Peyer's patch (tissue), 4 donors: ENCODE data around the gene CAV1. TPM values are rescaled to one million over a fixed set of nuclear protein-coding genes. Genes with fewer than 3 reads are reported as not detected.
A peak's percentile ranks its signal among the peaks of the same experiment; 100 is the strongest.

Experiments used
- DNase-seq, 3 donors: peaks; one replicate each; pipeline ENCODE4 v3.0.0-alpha.2; 2017 to 2019
- H3K27ac ChIP-seq, 4 donors: fragments of 200-600 bp; sonication (generic); one replicate each; pipeline ENCODE4 v1.5.1; 2016 to 2019
- H3K27me3 ChIP-seq, 2 donors: fragments of 200-600 bp; sonication (generic); one replicate each; pipeline ENCODE4 v1.5.1; 2019
- H3K36me3 ChIP-seq, 3 donors: fragments of 200-600 bp; sonication (generic); one replicate each; pipeline ENCODE4 v1.5.1; 2016 to 2019
- H3K4me1 ChIP-seq, 4 donors: fragments of 200-600 bp; sonication (generic); one replicate each; pipeline ENCODE4 v1.5.1; 2016 to 2019
- H3K4me3 ChIP-seq, 4 donors: fragments of 200-600 bp; sonication (generic); 1 replicate in 3 of 4; 2 replicates in 1 of 4; pipeline ENCODE4 v1.5.1; 2016 to 2019; ENCODE audit warnings: mild to moderate bottlenecking in 1 of 4
- H3K9me3 ChIP-seq, 4 donors: fragments of 200-600 bp; sonication (generic); one replicate each; pipeline ENCODE4 v1.5.1; 2016 to 2019; ENCODE audit warnings: mild to moderate bottlenecking in 1 of 4
- POLR2A ChIP-seq, 2 donors: fragments of 450-650 bp; IDR thresholded peaks; one replicate each; pipeline ENCODE4 v1.5.1; 2017; ENCODE audit warnings: antibody characterized with exemption in 2 of 2, mild to moderate bottlenecking in 2 of 2, moderate library complexity in 2 of 2
- total RNA-seq, 4 donors: library from RNA; depleted of rRNA; stranded (reverse); fragments of >200 nt; gene quantifications; one replicate each; pipeline ENCODE4 v1.1.0, GENCODE V29; 2016
- TF ChIP-seq, protein P1 (sequence below), 6 experiments: fragments of 450-650 bp in 4 of 6; fragments of 200-600 bp in 2 of 6; sonication (generic) in 1 of 6; IDR thresholded peaks; one replicate each; pipeline ENCODE4 v1.5.1; 2017 to 2019; ENCODE audit warnings: antibody characterized with exemption in 6 of 6, mild to moderate bottlenecking in 3 of 6, moderate library complexity in 1 of 6

The CAV1 gene
- total RNA-seq, 4 donors from 2014 or later, result 17.7 to 42.6 (median 27.6) TPM

DNA sequence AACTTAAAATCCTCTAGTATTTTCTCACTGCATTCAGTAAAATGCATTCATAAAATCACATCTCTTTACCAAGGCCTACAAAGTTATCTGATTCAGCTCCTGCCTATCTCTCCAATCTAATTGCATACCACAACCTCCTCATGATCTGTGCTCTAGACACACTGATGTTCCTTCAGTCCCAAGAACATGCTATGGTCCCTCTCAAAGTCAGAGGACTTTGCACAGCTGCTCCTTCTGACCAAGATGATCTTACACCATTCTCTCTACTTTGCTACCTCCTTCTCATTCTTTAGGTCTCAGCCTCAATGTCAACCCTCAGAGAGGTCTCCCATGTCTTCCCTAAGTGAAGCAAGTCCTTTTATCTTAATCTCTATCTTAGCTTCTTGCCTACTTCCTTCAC is 45.5 kb downstream of the CAV1 start:
- Histone ChIP-seq H3K9me3 (no peaks in the 10 kb centered on the region), H3K4me3 (no peak overlapping the region), H3K27ac (no peak overlapping the region), H3K27me3 (no peaks in the 10 kb centered on the region), H3K4me1 (peaks cover 0 to 15% (median 5%) of the 10 kb centered on the region in 4 donors), H3K36me3 (no peaks in the 10 kb centered on the region)
- TF ChIP-seq, protein P1, sequence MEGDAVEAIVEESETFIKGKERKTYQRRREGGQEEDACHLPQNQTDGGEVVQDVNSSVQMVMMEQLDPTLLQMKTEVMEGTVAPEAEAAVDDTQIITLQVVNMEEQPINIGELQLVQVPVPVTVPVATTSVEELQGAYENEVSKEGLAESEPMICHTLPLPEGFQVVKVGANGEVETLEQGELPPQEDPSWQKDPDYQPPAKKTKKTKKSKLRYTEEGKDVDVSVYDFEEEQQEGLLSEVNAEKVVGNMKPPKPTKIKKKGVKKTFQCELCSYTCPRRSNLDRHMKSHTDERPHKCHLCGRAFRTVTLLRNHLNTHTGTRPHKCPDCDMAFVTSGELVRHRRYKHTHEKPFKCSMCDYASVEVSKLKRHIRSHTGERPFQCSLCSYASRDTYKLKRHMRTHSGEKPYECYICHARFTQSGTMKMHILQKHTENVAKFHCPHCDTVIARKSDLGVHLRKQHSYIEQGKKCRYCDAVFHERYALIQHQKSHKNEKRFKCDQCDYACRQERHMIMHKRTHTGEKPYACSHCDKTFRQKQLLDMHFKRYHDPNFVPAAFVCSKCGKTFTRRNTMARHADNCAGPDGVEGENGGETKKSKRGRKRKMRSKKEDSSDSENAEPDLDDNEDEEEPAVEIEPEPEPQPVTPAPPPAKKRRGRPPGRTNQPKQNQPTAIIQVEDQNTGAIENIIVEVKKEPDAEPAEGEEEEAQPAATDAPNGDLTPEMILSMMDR (IDR thresholded peaks at IDR 0.05), result no peak
- no peak for TF ChIP-seq POLR2A (IDR thresholded peaks at IDR 0.05)
- DNase-seq, result no peak

DNA sequence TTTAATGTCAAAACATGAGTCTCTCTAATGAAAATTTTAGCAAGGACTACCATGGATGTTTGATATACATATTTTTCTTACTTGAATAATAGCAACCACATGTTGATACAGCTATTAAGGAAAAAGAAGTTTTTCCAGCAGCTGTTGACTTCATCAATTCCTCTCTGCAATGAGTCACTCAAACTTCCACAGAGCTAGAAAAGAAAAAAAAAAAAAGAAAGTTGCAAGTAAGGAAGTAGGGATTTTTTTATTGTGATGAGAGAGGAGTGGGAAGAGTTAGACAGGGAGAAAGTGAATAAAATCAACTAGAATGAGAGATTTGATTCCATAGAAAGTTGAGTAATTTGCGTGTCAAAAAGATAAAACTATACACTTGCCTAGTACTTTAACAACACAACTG is 46.2 kb downstream of the CAV1 start:
- TF ChIP-seq, protein P1 (IDR thresholded peaks at IDR 0.05), result no peak
- TF ChIP-seq POLR2A (IDR thresholded peaks at IDR 0.05), result no peak
- no peaks in the 10 kb centered on the region for H3K27me3 ChIP-seq

DNA sequence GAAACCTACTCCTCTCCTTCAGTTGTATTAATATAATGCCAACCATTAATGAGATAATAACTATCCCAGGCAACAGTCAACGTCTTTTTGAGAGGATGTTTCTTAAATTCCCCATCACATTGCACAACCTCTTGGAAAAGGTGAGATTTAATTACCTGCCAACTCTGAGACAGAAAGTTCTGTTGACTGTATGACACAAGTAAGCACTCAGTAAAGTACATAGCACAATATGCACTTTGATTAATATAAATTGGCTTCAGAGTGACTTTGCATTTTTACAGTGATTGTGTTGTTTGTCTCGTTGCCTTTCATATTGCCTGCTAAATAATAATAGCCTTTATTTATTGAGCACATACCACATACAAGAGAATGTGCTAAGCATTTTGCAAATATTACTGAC is 46.7 kb downstream of the CAV1 start:
- H3K4me1 ChIP-seq, result peaks cover 0 to 15% (median 5%) of the 10 kb centered on the region in 4 donors
- TF ChIP-seq POLR2A (IDR thresholded peaks at IDR 0.05), result no peak
- TF ChIP-seq, protein P1 (IDR thresholded peaks at IDR 0.05), result no peak

More for the DNA sequence above, 46.2 kb downstream of the CAV1 start:
- Histone ChIP-seq H3K4me3 (no peak overlapping the region), H3K27ac (no peak overlapping the region), H3K36me3 (no peaks in the 10 kb centered on the region), H3K9me3 (no peaks in the 10 kb centered on the region), H3K4me1 (peaks cover 0 to 15% (median 5%) of the 10 kb centered on the region in 4 donors)
- no peak for DNase-seq

DNA sequence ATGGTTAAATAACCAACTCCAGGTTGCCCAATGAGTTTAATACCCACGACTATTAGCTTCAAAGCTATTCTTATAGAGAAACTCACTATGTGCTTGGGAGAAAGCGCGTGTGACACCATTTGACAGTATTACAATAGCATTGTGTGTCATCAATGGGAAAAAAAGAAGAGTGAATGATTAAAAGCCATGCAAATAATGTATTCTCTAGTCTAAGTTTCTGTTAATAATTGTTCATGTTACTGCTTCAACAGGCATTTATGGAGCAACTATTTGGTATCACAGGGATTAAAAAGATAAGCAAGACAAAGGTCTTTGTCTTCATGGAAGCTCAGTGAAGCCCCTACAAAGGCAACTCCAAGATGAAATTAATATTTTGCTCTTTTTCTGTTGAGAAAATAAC is 47.2 kb downstream of the CAV1 start:
- no peak overlapping the region for H3K4me3 ChIP-seq
- no peaks in the 10 kb centered on the region for H3K36me3 ChIP-seq
- no peak for TF ChIP-seq POLR2A (IDR thresholded peaks at IDR 0.05)
- TF ChIP-seq, protein P1 (IDR thresholded peaks at IDR 0.05), result no peak
- peaks cover 0 to 15% (median 5%) of the 10 kb centered on the region in 4 donors for H3K4me1 ChIP-seq
- no peaks in the 10 kb centered on the region for H3K9me3 ChIP-seq
- H3K27me3 ChIP-seq, result no peaks in the 10 kb centered on the region
- no peak for DNase-seq
- H3K27ac ChIP-seq, result no peak overlapping the region

More for the DNA sequence above, 46.7 kb downstream of the CAV1 start:
- Histone ChIP-seq H3K4me3 (no peak overlapping the region), H3K9me3 (no peaks in the 10 kb centered on the region), H3K27ac (no peak overlapping the region), H3K36me3 (no peaks in the 10 kb centered on the region), H3K27me3 (no peaks in the 10 kb centered on the region)
- no peak for DNase-seq

DNA sequence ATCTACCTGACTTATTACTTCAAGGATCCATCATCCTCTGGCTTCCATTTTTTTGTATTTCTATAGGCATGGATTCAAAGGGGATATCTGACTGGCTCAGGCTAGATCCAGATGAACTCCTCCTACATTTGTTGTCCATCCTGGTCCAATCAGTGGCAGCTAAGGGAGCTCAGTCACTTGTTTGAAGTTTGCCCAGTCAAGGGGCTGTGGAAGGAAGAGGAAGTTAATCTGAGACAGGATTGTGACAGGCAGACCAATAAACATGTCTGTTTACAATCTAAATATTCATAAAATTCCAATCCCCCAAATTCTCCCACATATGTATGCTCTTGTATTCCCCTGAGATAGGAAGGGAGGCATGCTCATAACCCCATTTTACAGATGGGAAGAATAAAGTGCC is 48.7 kb downstream of the CAV1 start:
- no peaks in the 10 kb centered on the region for H3K27me3 ChIP-seq
- no peak for DNase-seq
- no peak overlapping the region for H3K4me3 ChIP-seq
- peaks cover 0 to 15% (median 5%) of the 10 kb centered on the region in 4 donors for H3K4me1 ChIP-seq
- no peaks in the 10 kb centered on the region for H3K36me3 ChIP-seq
- peak overlapping the region in 2 of 4 donors; percentile 20 to 75 for H3K27ac ChIP-seq
- no peaks in the 10 kb centered on the region for H3K9me3 ChIP-seq
- TF ChIP-seq, protein P1 (IDR thresholded peaks at IDR 0.05), result no peak
- no peak for TF ChIP-seq POLR2A (IDR thresholded peaks at IDR 0.05)
